ENCODE data around the gene ARHGEF25. TPM values are rescaled to one million over a fixed set of nuclear protein-coding genes. Genes with fewer than 3 reads are reported as not detected.

Gene ARHGEF25
- polyA plus RNA-seq, 2 donors = 18.4 to 20.8 TPM

DNA sequence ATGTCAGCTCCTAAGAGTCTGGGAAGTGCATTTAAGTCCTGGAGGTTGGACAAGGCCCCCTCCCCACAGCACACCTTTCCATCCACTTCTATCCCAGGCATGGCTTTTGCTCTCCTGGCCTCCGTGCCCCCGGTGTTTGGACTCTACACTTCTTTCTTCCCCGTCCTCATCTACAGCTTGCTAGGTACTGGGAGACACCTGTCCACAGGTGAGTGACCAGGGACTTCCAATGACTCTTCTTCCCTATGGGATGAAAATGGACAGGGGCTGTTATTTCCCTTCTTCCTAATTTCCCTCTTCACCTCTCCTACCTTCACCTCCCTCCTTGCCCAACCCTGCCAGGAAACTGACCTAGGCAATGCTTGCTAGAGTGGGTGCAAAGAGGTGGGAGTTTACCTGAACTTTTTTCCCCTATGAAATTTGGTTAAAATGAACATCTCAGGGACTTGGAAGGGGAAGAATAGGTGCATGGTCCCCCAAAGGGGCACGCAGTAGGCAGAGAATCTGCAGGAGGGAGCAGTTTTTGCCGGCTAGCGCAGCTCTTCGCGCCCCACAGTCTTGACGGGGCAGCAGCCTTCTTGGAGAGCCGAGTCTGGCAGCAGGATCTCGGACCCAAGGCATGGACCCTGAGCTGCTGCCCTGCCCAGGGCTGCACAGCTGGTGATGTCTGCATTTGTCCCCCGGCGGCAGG, 9.2 kb downstream of the ARHGEF25 start:
- H3K27me3 ChIP-seq (ENCODE audit: control insufficient read depth in 1 of 2, insufficient read depth in 2 of 2, low read length in 2 of 2) = peaks cover 0 to 8% of the 10 kb centered on the region in 2 donors
- H3K4me3 ChIP-seq (ENCODE audit: low read depth in 1 of 2, low read length in 2 of 2) = no peak overlapping the region
- 29 to 36% methylated on average over 13 of the region's 13 CpGs for WGBS, 2 donors

DNA sequence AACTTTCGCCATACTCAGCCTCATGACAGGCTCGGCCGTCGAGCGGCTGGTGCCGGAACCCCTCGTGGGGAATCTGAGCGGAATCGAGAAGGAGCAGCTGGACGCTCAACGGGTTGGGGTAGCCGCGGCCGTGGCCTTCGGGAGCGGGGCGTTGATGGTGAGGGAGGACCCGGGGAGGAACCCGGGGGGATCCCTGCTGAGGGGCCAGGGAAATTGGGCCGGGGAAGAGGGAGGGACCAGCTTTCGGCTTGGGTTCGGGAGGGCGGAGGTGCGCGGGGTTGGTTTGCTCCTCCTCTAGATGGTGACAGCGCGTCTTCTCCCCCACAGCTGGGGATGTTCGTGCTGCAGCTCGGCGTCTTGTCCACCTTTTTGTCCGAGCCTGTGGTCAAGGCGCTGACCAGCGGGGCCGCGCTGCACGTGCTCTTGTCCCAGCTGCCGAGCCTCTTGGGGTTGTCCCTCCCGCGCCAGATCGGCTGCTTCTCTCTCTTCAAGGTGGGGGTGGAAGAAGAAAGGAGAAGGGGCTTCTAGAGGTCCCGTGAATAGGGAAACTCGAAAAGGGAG, 9.8 kb downstream of the ARHGEF25 start:
- Histone ChIP-seq H3K9me3 (ENCODE audit: control insufficient read depth in 2 of 2, insufficient read depth in 1 of 2, low read depth in 1 of 2, low read length in 1 of 2) (peaks cover 0 to 4% of the 10 kb centered on the region in 2 donors), H3K36me3 (ENCODE audit: control insufficient read depth in 2 of 2, insufficient read depth in 2 of 2, low read length in 1 of 2) (no peaks in the 10 kb centered on the region), H3K4me3 (ENCODE audit: low read depth in 1 of 2, low read length in 2 of 2) (peak overlapping the region in 1 of 2 donors; percentile 20), H3K27ac (ENCODE audit: low read depth in 2 of 2, low read length in 1 of 2) (no peak overlapping the region), H3K27me3 (ENCODE audit: control insufficient read depth in 1 of 2, insufficient read depth in 2 of 2, low read length in 2 of 2) (peaks cover 0 to 8% of the 10 kb centered on the region in 2 donors), H3K4me1 (ENCODE audit: control insufficient read depth in 2 of 2, insufficient read depth in 2 of 2, low read length in 1 of 2) (peaks cover 2 to 11% of the 10 kb centered on the region in 2 donors)
- WGBS, 2 donors = 6 to 7% methylated on average over 42 of the region's 42 CpGs

More for the DNA sequence above, 9.2 kb downstream of the ARHGEF25 start:
- peaks cover 0 to 4% of the 10 kb centered on the region in 2 donors for H3K9me3 ChIP-seq (ENCODE audit: control insufficient read depth in 2 of 2, insufficient read depth in 1 of 2, low read depth in 1 of 2, low read length in 1 of 2)
- no peaks in the 10 kb centered on the region for H3K36me3 ChIP-seq (ENCODE audit: control insufficient read depth in 2 of 2, insufficient read depth in 2 of 2, low read length in 1 of 2)
- H3K4me1 ChIP-seq (ENCODE audit: control insufficient read depth in 2 of 2, insufficient read depth in 2 of 2, low read length in 1 of 2) = peaks cover 2 to 11% of the 10 kb centered on the region in 2 donors
- H3K27ac ChIP-seq (ENCODE audit: low read depth in 2 of 2, low read length in 1 of 2) = no peak overlapping the region

DNA sequence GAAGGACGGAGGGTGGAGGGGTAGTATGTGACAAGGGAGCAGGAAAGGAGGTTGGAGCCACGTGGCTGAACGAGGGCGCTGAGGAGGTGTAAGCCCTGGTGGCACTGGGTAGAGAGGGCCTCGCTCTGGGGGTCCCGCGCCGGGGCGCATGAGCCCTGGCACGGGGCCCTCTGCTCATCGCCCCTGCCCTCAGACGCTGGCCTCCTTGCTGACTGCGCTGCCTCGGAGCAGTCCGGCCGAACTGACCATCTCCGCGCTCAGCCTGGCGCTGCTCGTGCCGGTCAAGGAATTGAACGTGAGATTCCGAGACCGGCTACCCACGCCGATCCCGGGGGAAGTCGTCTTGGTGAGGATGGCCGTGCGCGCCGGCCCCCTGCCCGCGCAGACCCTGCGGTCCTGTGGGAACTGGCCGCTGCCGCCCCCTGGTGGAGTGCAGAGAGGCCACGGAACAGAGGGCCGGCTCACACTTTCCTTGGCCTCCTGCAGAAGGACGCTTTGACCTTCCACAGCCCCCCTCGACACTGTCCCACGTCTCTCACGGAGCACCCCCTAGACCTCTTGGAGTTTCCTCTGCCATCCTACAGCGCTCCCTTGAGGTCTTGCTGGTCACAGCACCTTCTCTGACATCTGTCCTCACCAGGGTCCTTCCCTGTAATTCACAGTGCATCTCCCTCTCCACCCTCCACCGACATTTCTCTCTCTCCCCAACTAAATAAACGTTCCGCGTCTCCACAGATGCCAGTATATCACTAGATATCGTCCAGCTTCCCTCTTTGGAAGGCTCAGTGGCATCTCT, 10.5 kb downstream of the ARHGEF25 start:
- peaks cover 0 to 4% of the 10 kb centered on the region in 2 donors for H3K9me3 ChIP-seq (ENCODE audit: control insufficient read depth in 2 of 2, insufficient read depth in 1 of 2, low read depth in 1 of 2, low read length in 1 of 2)
- 1 to 3% methylated on average over 49 of the region's 49 CpGs for WGBS, 2 donors
- H3K36me3 ChIP-seq (ENCODE audit: control insufficient read depth in 2 of 2, insufficient read depth in 2 of 2, low read length in 1 of 2) = no peaks in the 10 kb centered on the region
- peak overlapping the region; percentile 20 to 35 for H3K4me3 ChIP-seq (ENCODE audit: low read depth in 1 of 2, low read length in 2 of 2)
- H3K4me1 ChIP-seq (ENCODE audit: control insufficient read depth in 2 of 2, insufficient read depth in 2 of 2, low read length in 1 of 2) = peaks cover 2 to 11% of the 10 kb centered on the region in 2 donors
- no peak overlapping the region for H3K27ac ChIP-seq (ENCODE audit: low read depth in 2 of 2, low read length in 1 of 2)
- H3K27me3 ChIP-seq (ENCODE audit: control insufficient read depth in 1 of 2, insufficient read depth in 2 of 2, low read length in 2 of 2) = peaks cover 0 to 8% of the 10 kb centered on the region in 2 donors

DNA sequence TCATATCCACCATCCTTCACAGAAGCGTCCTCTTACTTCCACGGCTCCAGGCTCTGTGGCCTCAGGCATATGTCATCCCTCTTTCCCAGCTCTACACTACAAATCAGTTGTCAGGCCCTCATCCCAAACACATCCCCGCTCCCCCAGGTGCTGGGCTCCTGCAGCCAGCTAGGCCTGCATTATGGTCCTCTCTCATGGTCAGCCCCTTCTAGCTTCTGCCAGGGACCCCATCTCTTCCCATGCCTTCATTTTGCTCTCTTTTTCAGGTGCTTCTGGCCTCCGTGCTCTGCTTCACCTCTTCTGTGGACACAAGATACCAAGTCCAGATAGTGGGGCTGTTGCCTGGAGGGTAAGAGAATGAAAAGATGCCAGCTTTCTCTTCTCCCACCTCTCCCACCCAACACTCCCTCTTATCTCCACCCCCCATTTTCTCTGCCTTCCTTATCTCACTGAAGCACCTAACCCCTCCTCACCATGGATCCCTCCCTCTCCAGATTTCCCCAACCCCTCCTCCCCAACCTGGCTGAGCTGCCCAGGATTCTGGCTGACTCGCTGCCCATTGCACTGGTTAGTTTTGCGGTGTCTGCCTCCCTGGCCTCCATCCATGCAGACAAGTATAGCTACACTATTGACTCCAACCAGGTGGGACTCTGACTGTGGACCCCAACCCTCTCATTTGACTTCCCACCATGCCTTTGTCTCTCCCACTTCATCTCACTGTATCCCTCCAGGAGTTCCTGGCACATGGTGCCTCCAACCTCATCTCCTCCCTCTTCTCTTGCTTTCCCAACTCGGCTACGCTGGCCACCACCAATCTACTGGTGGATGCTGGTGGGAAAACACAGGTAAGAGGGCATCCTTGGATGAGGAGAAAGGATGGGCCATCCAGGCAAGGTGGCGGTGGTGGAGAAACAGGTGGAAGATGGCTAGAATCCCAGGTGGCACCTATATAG, 11.3 kb downstream of the ARHGEF25 start:
- Histone ChIP-seq H3K4me3 (ENCODE audit: low read depth in 1 of 2, low read length in 2 of 2) (no peak overlapping the region), H3K27me3 (ENCODE audit: control insufficient read depth in 1 of 2, insufficient read depth in 2 of 2, low read length in 2 of 2) (peaks cover 0 to 10% of the 10 kb centered on the region in 2 donors), H3K4me1 (ENCODE audit: control insufficient read depth in 2 of 2, insufficient read depth in 2 of 2, low read length in 1 of 2) (peaks cover 2 to 13% of the 10 kb centered on the region in 2 donors), H3K27ac (ENCODE audit: low read depth in 2 of 2, low read length in 1 of 2) (no peak overlapping the region), H3K36me3 (ENCODE audit: control insufficient read depth in 2 of 2, insufficient read depth in 2 of 2, low read length in 1 of 2) (no peaks in the 10 kb centered on the region), H3K9me3 (ENCODE audit: control insufficient read depth in 2 of 2, insufficient read depth in 1 of 2, low read depth in 1 of 2, low read length in 1 of 2) (peaks cover 0 to 4% of the 10 kb centered on the region in 2 donors)
- WGBS, 2 donors = 81 to 82% methylated on average over 9 of the region's 9 CpGs

DNA sequence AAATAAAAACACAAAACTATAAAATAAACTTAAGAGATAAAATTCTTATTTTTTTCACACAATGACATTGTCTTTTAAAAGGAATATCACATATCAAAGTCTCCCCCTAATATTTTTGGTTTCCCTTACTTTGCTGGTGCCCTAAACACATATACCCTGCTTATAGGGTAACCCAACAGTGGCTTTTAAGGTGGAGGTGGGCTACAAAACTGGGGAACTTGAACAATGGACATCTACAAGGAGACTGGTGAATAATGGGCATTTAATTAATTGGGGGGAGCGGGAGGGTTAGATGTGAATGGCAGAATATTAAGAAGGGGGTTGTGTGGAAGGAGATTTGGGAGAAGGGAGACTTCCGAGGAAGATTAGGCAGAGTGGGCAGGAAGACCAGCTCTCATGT, 12.2 kb downstream of the ARHGEF25 start:
- peaks cover 0 to 7% of the 10 kb centered on the region in 2 donors for H3K9me3 ChIP-seq (ENCODE audit: control insufficient read depth in 2 of 2, insufficient read depth in 1 of 2, low read depth in 1 of 2, low read length in 1 of 2)
- peaks cover 2 to 13% of the 10 kb centered on the region in 2 donors for H3K4me1 ChIP-seq (ENCODE audit: control insufficient read depth in 2 of 2, insufficient read depth in 2 of 2, low read length in 1 of 2)
- peaks cover 0 to 10% of the 10 kb centered on the region in 2 donors for H3K27me3 ChIP-seq (ENCODE audit: control insufficient read depth in 1 of 2, insufficient read depth in 2 of 2, low read length in 2 of 2)
- H3K36me3 ChIP-seq (ENCODE audit: control insufficient read depth in 2 of 2, insufficient read depth in 2 of 2, low read length in 1 of 2) = no peaks in the 10 kb centered on the region
- H3K27ac ChIP-seq (ENCODE audit: low read depth in 2 of 2, low read length in 1 of 2) = no peak overlapping the region
- WGBS, 2 donors = 75 to 80% methylated on average over 2 of the region's 2 CpGs
- H3K4me3 ChIP-seq (ENCODE audit: low read depth in 1 of 2, low read length in 2 of 2) = no peak overlapping the region

DNA sequence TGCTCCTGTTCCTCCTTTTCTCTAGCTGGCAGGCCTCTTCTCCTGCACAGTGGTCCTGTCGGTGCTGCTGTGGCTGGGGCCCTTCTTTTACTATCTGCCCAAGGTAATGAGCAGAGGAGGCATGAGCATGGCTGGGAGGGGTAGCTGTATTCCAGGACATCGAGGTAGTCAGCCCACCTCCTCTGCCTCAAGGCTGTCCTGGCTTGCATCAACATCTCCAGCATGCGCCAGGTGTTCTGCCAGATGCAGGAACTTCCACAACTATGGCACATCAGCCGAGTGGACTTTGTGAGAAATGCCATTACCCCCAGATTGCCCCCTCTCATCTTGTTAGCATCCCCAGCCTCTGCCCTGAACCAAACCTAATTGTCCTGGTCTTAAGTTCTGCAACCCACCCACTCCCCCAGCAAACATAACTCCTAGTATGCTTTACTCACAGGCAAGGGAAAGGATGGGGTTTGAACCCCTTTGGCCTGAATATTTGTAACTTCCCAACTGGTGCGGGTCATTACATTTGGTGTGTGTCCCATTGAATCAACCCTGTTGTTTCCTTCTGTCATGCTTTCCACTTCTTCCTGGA, 12.7 kb downstream of the ARHGEF25 start:
- peaks cover 0 to 10% of the 10 kb centered on the region in 2 donors for H3K27me3 ChIP-seq (ENCODE audit: control insufficient read depth in 1 of 2, insufficient read depth in 2 of 2, low read length in 2 of 2)
- no peak overlapping the region for H3K4me3 ChIP-seq (ENCODE audit: low read depth in 1 of 2, low read length in 2 of 2)
- H3K27ac ChIP-seq (ENCODE audit: low read depth in 2 of 2, low read length in 1 of 2) = no peak overlapping the region
- WGBS, 2 donors = 61 to 66% methylated on average over 5 of the region's 5 CpGs
- H3K4me1 ChIP-seq (ENCODE audit: control insufficient read depth in 2 of 2, insufficient read depth in 2 of 2, low read length in 1 of 2) = peaks cover 2 to 13% of the 10 kb centered on the region in 2 donors
- H3K36me3 ChIP-seq (ENCODE audit: control insufficient read depth in 2 of 2, insufficient read depth in 2 of 2, low read length in 1 of 2) = no peaks in the 10 kb centered on the region
- peaks cover 0 to 7% of the 10 kb centered on the region in 2 donors for H3K9me3 ChIP-seq (ENCODE audit: control insufficient read depth in 2 of 2, insufficient read depth in 1 of 2, low read depth in 1 of 2, low read length in 1 of 2)

DNA sequence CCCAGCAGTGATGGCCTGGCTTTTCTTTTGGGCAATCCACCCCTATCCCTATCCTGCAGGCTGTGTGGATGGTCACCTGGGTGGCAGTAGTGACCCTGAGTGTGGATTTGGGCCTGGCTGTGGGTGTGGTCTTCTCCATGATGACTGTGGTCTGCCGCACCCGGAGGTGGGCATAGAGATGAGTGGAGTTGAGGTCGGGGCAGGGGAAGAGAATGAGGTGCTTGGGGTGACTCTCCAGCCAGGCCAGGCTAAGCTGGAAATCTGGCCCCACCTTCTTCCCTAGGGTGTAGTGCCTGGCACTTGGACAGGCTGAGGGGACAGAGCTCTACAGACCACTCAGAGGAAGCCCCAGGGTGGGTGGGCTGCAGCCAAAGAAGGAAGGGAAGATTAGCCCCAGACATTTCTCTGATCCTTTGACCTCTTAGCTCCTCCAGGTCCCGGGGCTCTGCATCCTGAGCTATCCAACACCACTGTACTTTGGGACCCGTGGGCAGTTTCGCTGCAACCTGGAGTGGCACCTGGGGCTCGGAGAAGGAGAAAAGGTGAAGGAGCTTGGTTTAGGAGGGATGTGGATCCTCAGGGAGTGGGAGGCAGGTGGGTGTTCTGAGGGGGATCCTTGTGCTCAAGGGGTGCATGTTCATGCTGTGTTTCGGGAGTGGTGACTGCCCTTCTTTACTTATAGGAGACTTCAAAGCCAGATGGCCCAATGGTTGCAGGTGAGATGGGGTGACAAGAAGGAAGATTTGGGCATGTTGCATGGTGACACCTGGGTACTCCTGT, 13.4 kb downstream of the ARHGEF25 start:
- no peak overlapping the region for H3K27ac ChIP-seq (ENCODE audit: low read depth in 2 of 2, low read length in 1 of 2)
- peaks cover 0 to 10% of the 10 kb centered on the region in 2 donors for H3K27me3 ChIP-seq (ENCODE audit: control insufficient read depth in 1 of 2, insufficient read depth in 2 of 2, low read length in 2 of 2)
- H3K4me3 ChIP-seq (ENCODE audit: low read depth in 1 of 2, low read length in 2 of 2) = no peak overlapping the region
- peaks cover 2 to 9% of the 10 kb centered on the region in 2 donors for H3K4me1 ChIP-seq (ENCODE audit: control insufficient read depth in 2 of 2, insufficient read depth in 2 of 2, low read length in 1 of 2)
- 77 to 81% methylated on average over 8 of the region's 8 CpGs for WGBS, 2 donors
- peaks cover 0 to 7% of the 10 kb centered on the region in 2 donors for H3K9me3 ChIP-seq (ENCODE audit: control insufficient read depth in 2 of 2, insufficient read depth in 1 of 2, low read depth in 1 of 2, low read length in 1 of 2)
- no peaks in the 10 kb centered on the region for H3K36me3 ChIP-seq (ENCODE audit: control insufficient read depth in 2 of 2, insufficient read depth in 2 of 2, low read length in 1 of 2)

DNA sequence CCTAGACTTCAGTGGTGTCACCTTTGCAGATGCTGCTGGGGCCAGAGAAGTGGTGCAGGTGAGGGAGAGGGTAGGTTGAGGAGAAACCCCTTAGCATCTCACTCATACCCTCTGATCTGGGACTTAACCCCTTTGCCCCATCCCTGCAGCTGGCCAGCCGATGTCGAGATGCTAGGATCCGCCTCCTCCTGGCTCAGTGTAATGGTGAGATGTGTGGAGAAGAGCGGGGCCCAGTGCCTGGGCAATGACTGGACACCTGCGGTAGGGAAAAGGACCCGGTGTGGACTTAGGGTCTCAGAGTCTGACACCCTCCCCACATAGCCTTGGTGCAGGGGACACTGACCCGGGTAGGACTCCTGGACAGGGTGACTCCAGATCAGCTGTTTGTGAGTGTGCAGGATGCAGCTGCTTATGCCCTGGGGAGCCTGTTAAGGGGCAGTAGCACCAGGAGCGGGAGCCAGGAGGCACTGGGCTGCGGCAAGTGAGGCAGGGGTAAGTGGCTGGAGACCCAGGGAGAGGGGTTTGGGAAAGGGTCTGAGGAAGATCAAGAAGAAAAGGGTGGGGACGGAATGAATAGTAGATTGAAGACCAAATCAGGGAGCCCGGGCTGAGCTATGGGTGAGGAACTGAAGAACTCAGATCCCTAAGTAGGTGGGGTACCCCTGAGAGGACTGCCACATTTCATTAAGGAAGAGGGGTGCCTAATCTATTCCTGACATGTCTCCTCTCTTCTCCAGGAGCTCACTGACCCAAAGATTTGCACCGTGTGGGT, 14.2 kb downstream of the ARHGEF25 start:
- peaks cover 0 to 7% of the 10 kb centered on the region in 2 donors for H3K9me3 ChIP-seq (ENCODE audit: control insufficient read depth in 2 of 2, insufficient read depth in 1 of 2, low read depth in 1 of 2, low read length in 1 of 2)
- H3K4me3 ChIP-seq (ENCODE audit: low read depth in 1 of 2, low read length in 2 of 2) = no peak overlapping the region
- H3K4me1 ChIP-seq (ENCODE audit: control insufficient read depth in 2 of 2, insufficient read depth in 2 of 2, low read length in 1 of 2) = peaks cover 2 to 9% of the 10 kb centered on the region in 2 donors
- no peaks in the 10 kb centered on the region for H3K36me3 ChIP-seq (ENCODE audit: control insufficient read depth in 2 of 2, insufficient read depth in 2 of 2, low read length in 1 of 2)
- H3K27me3 ChIP-seq (ENCODE audit: control insufficient read depth in 1 of 2, insufficient read depth in 2 of 2, low read length in 2 of 2) = peaks cover 0 to 6% of the 10 kb centered on the region in 2 donors
- 78 to 81% methylated on average over 12 of the region's 12 CpGs for WGBS, 2 donors
- H3K27ac ChIP-seq (ENCODE audit: low read depth in 2 of 2, low read length in 1 of 2) = no peak overlapping the region

Measured in esophagus (tissue), 2 donors.